CD14-positive monocyte (primary cell): ENCODE data around the gene IZUMO4. TPM values are rescaled to one million over a fixed set of nuclear protein-coding genes. Genes with fewer than 3 reads are reported as not detected.

Source experiments
- DNase-seq, 3 donors: peaks; one replicate each; pipeline ENCODE4 v3.0.0-alpha.2; 2011 to 2022
- H2AFZ ChIP-seq: 2 replicates; pipeline ENCODE4 v1.6.0; 2012; ENCODE audit warnings: mild to moderate bottlenecking, low read depth, low read length, inconsistent platforms; ENCODE audit not compliant: insufficient read depth, poor library complexity, severe bottlenecking
- H3K27ac ChIP-seq, 2 donors: 1 replicate in 1 of 2; 2 replicates in 1 of 2; pipeline ENCODE4 v1.5.1; 2012 to 2013; ENCODE audit warnings: low read length in 2 of 2, control low read depth in 1 of 2, inconsistent platforms in 1 of 2, low read depth in 1 of 2, mild to moderate bottlenecking in 1 of 2
- H3K27me3 ChIP-seq, 2 donors: one replicate each; pipeline versions ENCODE4 v1.6.0 to v1.6.1; 2011 to 2013; ENCODE audit warnings: low read length in 2 of 2; ENCODE audit not compliant: control insufficient read depth in 2 of 2, insufficient read depth in 2 of 2
- H3K36me3 ChIP-seq, 2 donors: replicated peaks in 1 of 2; 1 replicate in 1 of 2; 2 replicates in 1 of 2; pipeline versions ENCODE4 v1.5.1 to v1.6.1; 2012 to 2013; ENCODE audit warnings: low read length in 2 of 2, control low read depth in 1 of 2, inconsistent platforms in 1 of 2, mild to moderate bottlenecking in 1 of 2; ENCODE audit not compliant: insufficient read depth in 2 of 2, control insufficient read depth in 1 of 2
- H3K4me1 ChIP-seq, 2 donors: 1 replicate in 1 of 2; 2 replicates in 1 of 2; pipeline versions ENCODE4 v1.5.1 to v1.6.1; 2012 to 2013; ENCODE audit warnings: low read length in 2 of 2, control low read depth in 1 of 2, inconsistent platforms in 1 of 2, mild to moderate bottlenecking in 1 of 2, moderate library complexity in 1 of 2; ENCODE audit not compliant: insufficient read depth in 2 of 2, control insufficient read depth in 1 of 2
- H3K4me2 ChIP-seq: replicated peaks from 2 replicates; pipeline ENCODE3; 2012; ENCODE audit warnings: low read length, moderate library complexity, mild to moderate bottlenecking; ENCODE audit not compliant: poor library complexity, severe bottlenecking; ENCODE audit errors: extremely low read depth
- H3K4me3 ChIP-seq, 3 experiments: fragments of 200-600 bp in 1 of 3; sonication (generic) in 1 of 3; replicated peaks in 1 of 3; 1 replicate in 2 of 3; 2 replicates in 1 of 3; pipeline ENCODE4 v1.5.1; 2011 to 2013; ENCODE audit warnings: low read length in 3 of 3, mild to moderate bottlenecking in 3 of 3, control low read depth in 2 of 3, low read depth in 2 of 3, inconsistent platforms in 1 of 3, moderate library complexity in 1 of 3
- H3K79me2 ChIP-seq: 2 replicates; pipeline ENCODE4 v1.6.0; 2012; ENCODE audit warnings: mild to moderate bottlenecking, control low read depth, inconsistent platforms, low read length, moderate library complexity; ENCODE audit not compliant: insufficient read depth
- H3K9ac ChIP-seq: 2 replicates; pipeline ENCODE4 v1.6.0; 2017; ENCODE audit warnings: low read length, mild to moderate bottlenecking; ENCODE audit not compliant: insufficient read depth, poor library complexity, severe bottlenecking
- H3K9me3 ChIP-seq, 2 donors: replicated peaks in 1 of 2; 1 replicate in 1 of 2; 2 replicates in 1 of 2; pipeline versions ENCODE4 v1.5.1 to v1.6.1; 2012 to 2013; ENCODE audit warnings: low read length in 2 of 2, control low read depth in 1 of 2; ENCODE audit not compliant: control insufficient read depth in 1 of 2, insufficient read depth in 1 of 2
- H4K20me1 ChIP-seq: 2 replicates; pipeline ENCODE4 v1.6.0; 2012; ENCODE audit warnings: mild to moderate bottlenecking, low read length, control low read depth, moderate library complexity; ENCODE audit not compliant: insufficient read depth
- H3K27ac Mint-ChIP-seq, 7 donors: one replicate each; pipeline ENCODE4 v1.8.0; 2020; ENCODE audit warnings: mild to moderate bottlenecking in 7 of 7, mixed read lengths in 7 of 7, moderate library complexity in 6 of 7, inconsistent platforms in 2 of 7
- H3K27me3 Mint-ChIP-seq, 3 donors: one replicate each; pipeline ENCODE4 v1.8.0; 2021 to 2022; ENCODE audit warnings: low read depth in 3 of 3, mild to moderate bottlenecking in 3 of 3, mixed read lengths in 3 of 3, moderate library complexity in 3 of 3, inconsistent platforms in 1 of 3
- H3K36me3 Mint-ChIP-seq, 2 donors: one replicate each; pipeline ENCODE4 v1.8.0; 2020; ENCODE audit warnings: mixed read lengths in 2 of 2, inconsistent platforms in 1 of 2, mild to moderate bottlenecking in 1 of 2
- H3K4me1 Mint-ChIP-seq: one replicate; pipeline ENCODE4 v1.8.0; 2020; ENCODE audit warnings: mild to moderate bottlenecking, mixed read lengths
- H3K4me3 Mint-ChIP-seq, 2 donors: one replicate each; pipeline ENCODE4 v1.8.0; 2020; ENCODE audit warnings: mild to moderate bottlenecking in 2 of 2, mixed read lengths in 2 of 2, moderate library complexity in 1 of 2
- H3K9me3 Mint-ChIP-seq, 7 donors: one replicate each; pipeline ENCODE4 v1.8.0; 2020 to 2022; ENCODE audit warnings: mixed read lengths in 7 of 7, mild to moderate bottlenecking in 6 of 7, moderate library complexity in 6 of 7, inconsistent platforms in 2 of 7
- WGBS: methylation state at CpG from one replicate; pipeline ENCODE4 v1.1.5; 2013; ENCODE audit warnings: missing lambda C conversion rate; ENCODE audit not compliant: insufficient coverage; 5-methylcytosine and 5-hydroxymethylcytosine counted together
- intact Hi-C, 2 donors: fragments of 100-400 bp; cut with micrococcal nuclease; formaldehyde crosslinking; loops; one replicate each; pipeline versions ENCODE4 v1.15.0 to v1.15.1; 2023
- polyA plus RNA-seq, 3 donors: library from polyadenylated mRNA; depleted of rRNA in 1 of 3; unstranded in 2 of 3; stranded (reverse) in 1 of 3; fragments of 300-500 nt in 2 of 3; fragments of >200 nt in 1 of 3; fragmentation: Illumina TruSeq in 2 of 3; gene quantifications; 1 replicate in 2 of 3; 2 replicates in 1 of 3; pipeline ENCODE4 v1.2.3, GENCODE V29; 2012 to 2021
- TF ChIP-seq, protein P1 (sequence below): fragments of 200-600 bp; IDR thresholded peaks from one replicate; pipeline ENCODE4 v1.8.0; 2022; ENCODE audit warnings: antibody characterized with exemption, mild to moderate bottlenecking

Gene IZUMO4
- polyA plus RNA-seq, 3 donors = 0.41 to 17.5 (median 0.80) TPM

DNA sequence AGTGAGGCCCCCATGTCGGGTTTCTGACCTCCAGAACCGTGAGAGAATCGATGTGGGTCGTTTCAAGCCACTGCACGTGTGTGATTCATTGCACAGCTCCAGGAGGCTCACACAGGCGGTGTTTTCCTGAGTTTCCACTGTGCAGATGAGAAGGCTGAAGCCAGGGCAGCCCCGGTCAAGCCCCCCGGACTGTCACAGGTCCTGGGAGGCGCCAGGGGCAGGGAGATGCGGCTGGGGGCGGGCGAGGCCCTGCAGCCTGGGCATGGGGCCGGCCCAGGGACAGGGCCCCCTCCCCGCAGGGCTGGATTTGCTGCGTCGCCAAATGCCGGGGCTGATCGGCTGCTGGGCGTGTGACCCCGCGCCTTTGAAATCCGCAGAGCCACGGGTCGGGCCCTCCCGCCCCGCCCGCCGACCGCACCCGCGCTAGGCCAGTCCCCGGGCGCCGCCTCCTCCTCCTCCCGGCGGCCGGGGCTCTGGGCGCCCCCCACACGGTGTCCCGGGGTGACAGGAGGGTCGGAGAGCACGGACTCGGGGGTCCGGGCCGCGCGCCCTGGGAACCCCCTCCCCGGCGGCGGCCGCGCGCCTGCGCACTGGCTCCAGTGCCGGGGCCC, 35.7 kb upstream of the IZUMO4 start:
- intact Hi-C loops = loop anchor here (1.0 to 5.0 kb wide), 2 partner anchors 35 to 36 kb away; partner anchors contain the start of genes IZUMO4 (in 2 of the 2) and MOB3A (in 2 of the 2)
- TF ChIP-seq, protein P1, sequence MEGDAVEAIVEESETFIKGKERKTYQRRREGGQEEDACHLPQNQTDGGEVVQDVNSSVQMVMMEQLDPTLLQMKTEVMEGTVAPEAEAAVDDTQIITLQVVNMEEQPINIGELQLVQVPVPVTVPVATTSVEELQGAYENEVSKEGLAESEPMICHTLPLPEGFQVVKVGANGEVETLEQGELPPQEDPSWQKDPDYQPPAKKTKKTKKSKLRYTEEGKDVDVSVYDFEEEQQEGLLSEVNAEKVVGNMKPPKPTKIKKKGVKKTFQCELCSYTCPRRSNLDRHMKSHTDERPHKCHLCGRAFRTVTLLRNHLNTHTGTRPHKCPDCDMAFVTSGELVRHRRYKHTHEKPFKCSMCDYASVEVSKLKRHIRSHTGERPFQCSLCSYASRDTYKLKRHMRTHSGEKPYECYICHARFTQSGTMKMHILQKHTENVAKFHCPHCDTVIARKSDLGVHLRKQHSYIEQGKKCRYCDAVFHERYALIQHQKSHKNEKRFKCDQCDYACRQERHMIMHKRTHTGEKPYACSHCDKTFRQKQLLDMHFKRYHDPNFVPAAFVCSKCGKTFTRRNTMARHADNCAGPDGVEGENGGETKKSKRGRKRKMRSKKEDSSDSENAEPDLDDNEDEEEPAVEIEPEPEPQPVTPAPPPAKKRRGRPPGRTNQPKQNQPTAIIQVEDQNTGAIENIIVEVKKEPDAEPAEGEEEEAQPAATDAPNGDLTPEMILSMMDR = no peak
- H3K9me3 ChIP-seq = no peaks in the 10 kb centered on the region
- H3K27me3 Mint-ChIP-seq = peaks cover 0 to 1% (median 0%) of the 10 kb centered on the region in 3 donors
- DNase-seq = peak; percentile 54 to 87 (median 65)
- H3K27ac Mint-ChIP-seq = peak overlapping the region; percentile 94 to 97 (median 96)
- H3K4me1 Mint-ChIP-seq = peaks cover 31% of the 10 kb centered on the region
- H3K4me2 ChIP-seq = peak overlapping the region; percentile 83
- H3K4me1 ChIP-seq = peaks cover 42 to 47% of the 10 kb centered on the region in 2 donors
- H3K9ac ChIP-seq = peak overlapping the region; percentile 83
- H3K36me3 Mint-ChIP-seq = no peaks in the 10 kb centered on the region
- peak overlapping the region; percentile 82 to 89 for H3K4me3 Mint-ChIP-seq
- peak overlapping the region; percentile 48 to 74 (median 52) for H3K4me3 ChIP-seq
- H3K27me3 ChIP-seq = no peaks in the 10 kb centered on the region
- H3K27ac ChIP-seq = peak overlapping the region; percentile 83 to 92
- WGBS = under 1% methylated on average over 52 of the region's 55 CpGs
- H3K9me3 Mint-ChIP-seq = no peaks in the 10 kb centered on the region
- peak overlapping the region; percentile 75 for H2AFZ ChIP-seq
- H3K36me3 ChIP-seq = no peaks in the 10 kb centered on the region
- H4K20me1 ChIP-seq = no peaks in the 10 kb centered on the region
- no peaks in the 10 kb centered on the region for H3K79me2 ChIP-seq

DNA sequence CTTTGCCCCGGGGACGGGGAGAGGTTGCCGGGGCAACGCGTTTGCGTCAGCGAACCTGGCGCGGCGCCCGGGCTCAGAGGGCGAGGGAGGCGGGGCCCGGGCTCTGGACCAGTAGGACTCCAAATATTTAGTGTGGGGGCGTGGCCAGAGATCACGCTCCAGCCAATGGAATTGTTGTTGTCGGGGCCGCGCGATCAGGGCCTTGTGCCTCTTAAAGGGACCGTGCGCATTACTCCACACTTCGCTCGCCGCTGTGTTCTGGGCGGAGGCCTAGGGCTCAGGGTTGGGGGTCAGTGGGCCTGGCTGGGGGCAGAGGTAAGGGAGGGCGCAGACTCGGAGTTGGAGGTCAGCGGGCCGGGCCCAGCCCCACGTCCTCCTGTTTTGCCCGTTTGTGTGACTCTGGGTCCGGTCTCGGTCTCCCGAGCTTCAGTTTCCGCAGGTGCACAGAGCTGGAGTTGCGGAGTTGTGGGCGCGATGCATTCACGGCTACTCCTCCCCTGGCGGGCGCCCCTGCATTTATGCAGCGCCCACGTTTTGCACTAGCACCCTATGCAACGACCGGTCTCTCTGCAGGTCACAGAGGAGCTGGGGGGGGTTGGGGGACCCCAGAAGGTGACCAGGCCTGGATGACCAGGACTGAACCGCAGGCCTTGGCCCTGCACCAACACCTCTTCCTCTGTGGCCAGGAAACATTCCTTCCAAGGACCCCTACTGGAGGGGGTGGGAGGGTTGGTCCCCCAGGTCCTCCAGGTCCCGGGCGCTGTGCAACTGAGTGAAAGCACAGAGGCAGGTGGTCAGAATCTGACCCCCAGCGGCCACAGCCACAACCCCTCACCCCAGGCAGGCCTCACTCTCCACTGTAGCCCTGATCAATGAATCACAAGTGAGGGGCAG, 35.0 kb upstream of the IZUMO4 start:
- peaks cover 36 to 40% of the 10 kb centered on the region in 2 donors for H3K4me1 ChIP-seq

More for the DNA sequence above, 35.0 kb upstream of the IZUMO4 start:
- peak overlapping the region; percentile 83 for H3K9ac ChIP-seq
- TF ChIP-seq, protein P1 = no peak
- Mint-ChIP-seq H3K4me1 (peaks cover 27% of the 10 kb centered on the region), H3K36me3 (no peaks in the 10 kb centered on the region), H3K27me3 (peaks cover 0 to 1% (median 0%) of the 10 kb centered on the region in 3 donors), H3K4me3 (peak overlapping the region; percentile 82 to 90), H3K9me3 (no peaks in the 10 kb centered on the region), H3K27ac (peak overlapping the region; percentile 88 to 98 (median 94))
- intact Hi-C loops = loop anchor here (1.0 to 5.0 kb wide), 2 partner anchors 35 to 36 kb away; partner anchors contain the start of genes IZUMO4 (in 2 of the 2) and MOB3A (in 2 of the 2)
- peak overlapping the region; percentile 63 to 92 for H3K27ac ChIP-seq
- no peaks in the 10 kb centered on the region for H3K36me3 ChIP-seq
- under 1% methylated on average over 44 of the region's 50 CpGs for WGBS
- no peaks in the 10 kb centered on the region for H3K9me3 ChIP-seq
- H3K79me2 ChIP-seq = no peaks in the 10 kb centered on the region
- peak overlapping the region; percentile 75 for H2AFZ ChIP-seq
- peak; percentile 98 to 99 (median 98) for DNase-seq
- no peaks in the 10 kb centered on the region for H3K27me3 ChIP-seq
- peak overlapping the region; percentile 54 to 77 (median 74) for H3K4me3 ChIP-seq
- peak overlapping the region; percentile 83 for H3K4me2 ChIP-seq
- H4K20me1 ChIP-seq = no peaks in the 10 kb centered on the region
